ENCODE data around the gene ANP32E. TPM values are rescaled to one million over a fixed set of nuclear protein-coding genes. Genes with fewer than 3 reads are reported as not detected.
A peak's percentile ranks its signal among the peaks of the same experiment; 100 is the strongest.

ANP32E gene
- total and polyA plus RNA-seq, 9 of the 15 experiments (the other 6 are each of a cell fraction or from before 2014, with no cell fraction given): 60.4 to 197 (median 104) TPM

DNA sequence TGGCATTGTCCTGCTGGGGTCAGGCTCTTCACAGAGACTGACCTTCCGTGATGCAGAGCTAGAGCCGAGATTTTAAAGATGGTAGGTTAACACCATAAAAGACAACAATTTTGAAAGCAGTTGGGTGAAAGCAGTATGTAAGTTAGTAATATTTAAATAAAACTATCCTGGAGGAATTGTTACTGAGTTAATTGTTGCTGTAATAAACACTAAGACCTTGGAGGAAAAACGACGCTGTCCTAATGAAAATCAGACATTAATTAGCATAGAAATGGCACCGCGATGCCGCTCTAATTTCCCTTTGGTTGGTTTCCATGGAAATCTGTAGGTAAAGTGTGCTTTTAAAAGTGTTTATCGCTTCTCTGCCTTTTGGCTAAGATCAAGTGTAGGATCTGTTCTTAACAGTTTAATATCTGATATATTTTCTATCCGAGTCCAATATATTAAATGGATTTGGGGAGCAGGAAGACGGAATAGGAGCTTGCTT is 745 bp upstream of the ANP32E start (continued):
- TF ChIP-seq, protein P1, sequence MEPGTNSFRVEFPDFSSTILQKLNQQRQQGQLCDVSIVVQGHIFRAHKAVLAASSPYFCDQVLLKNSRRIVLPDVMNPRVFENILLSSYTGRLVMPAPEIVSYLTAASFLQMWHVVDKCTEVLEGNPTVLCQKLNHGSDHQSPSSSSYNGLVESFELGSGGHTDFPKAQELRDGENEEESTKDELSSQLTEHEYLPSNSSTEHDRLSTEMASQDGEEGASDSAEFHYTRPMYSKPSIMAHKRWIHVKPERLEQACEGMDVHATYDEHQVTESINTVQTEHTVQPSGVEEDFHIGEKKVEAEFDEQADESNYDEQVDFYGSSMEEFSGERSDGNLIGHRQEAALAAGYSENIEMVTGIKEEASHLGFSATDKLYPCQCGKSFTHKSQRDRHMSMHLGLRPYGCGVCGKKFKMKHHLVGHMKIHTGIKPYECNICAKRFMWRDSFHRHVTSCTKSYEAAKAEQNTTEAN (CRISPR knock-in tag; IDR thresholded peaks at IDR 0.05): no peak
- TF ChIP-seq TSC22D4 (tag; IDR thresholded peaks at IDR 0.05) (no peak), ZFP30 (CRISPR knock-in tag; IDR thresholded peaks at IDR 0.05; ENCODE audit: borderline replicate concordance) (no peak), SMARCA5 (IDR thresholded peaks at IDR 0.05) (no peak), BCL6 (CRISPR knock-in tag; IDR thresholded peaks at IDR 0.05) (no peak), ESRRA (IDR thresholded peaks at IDR 0.05; ENCODE audit: borderline replicate concordance, low read depth) (0 out of 2 replicates have a peak, but pooled peaks have one; percentile 8), CBFA2T2 (conservative IDR thresholded peaks at IDR 0.05) (no peak), ELF4 (CRISPR knock-in tag; IDR thresholded peaks at IDR 0.05) (no peak), CXXC5 (CRISPR knock-in tag; IDR thresholded peaks at IDR 0.05) (no peak), HDAC8 (tag; IDR thresholded peaks at IDR 0.05) (no peak), TAF15 (IDR thresholded peaks at IDR 0.05; ENCODE audit: low read depth, low read length) (no peak), ARNT (IDR thresholded peaks at IDR 0.05) (peak in 1 of 2 experiments; percentile 18; a peak in 1 of 4 replicates), NR4A1 (CRISPR knock-in tag; IDR thresholded peaks at IDR 0.05) (no peak), NR4A1 (tag; IDR thresholded peaks at IDR 0.05) (peak; percentile 17; the same call in 1 of the 2 replicates), KDM1A (IDR thresholded peaks at IDR 0.05) (peak; percentile 75 to 79; a peak in 3 of 4 replicates), HDGF (IDR thresholded peaks at IDR 0.05) (0 out of 2 replicates have a peak, but pooled peaks have one; percentile 23), SMAD4 (CRISPR knock-in tag; conservative IDR thresholded peaks at IDR 0.05) (peak; percentile 5; the same call in 1 of the 2 replicates), FOXA1 (IDR thresholded peaks at IDR 0.05; ENCODE audit: borderline replicate concordance) (no peak)
- TF ChIP-seq, protein P2, sequence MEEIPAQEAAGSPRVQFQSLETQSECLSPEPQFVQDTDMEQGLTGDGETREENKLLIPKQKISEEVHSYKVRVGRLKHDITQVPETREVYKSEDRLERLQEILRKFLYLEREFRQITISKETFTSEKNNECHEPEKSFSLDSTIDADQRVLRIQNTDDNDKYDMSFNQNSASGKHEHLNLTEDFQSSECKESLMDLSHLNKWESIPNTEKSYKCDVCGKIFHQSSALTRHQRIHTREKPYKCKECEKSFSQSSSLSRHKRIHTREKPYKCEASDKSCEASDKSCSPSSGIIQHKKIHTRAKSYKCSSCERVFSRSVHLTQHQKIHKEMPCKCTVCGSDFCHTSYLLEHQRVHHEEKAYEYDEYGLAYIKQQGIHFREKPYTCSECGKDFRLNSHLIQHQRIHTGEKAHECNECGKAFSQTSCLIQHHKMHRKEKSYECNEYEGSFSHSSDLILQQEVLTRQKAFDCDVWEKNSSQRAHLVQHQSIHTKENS (CRISPR knock-in tag; IDR thresholded peaks at IDR 0.05): no peak
- TF ChIP-seq, protein P3, sequence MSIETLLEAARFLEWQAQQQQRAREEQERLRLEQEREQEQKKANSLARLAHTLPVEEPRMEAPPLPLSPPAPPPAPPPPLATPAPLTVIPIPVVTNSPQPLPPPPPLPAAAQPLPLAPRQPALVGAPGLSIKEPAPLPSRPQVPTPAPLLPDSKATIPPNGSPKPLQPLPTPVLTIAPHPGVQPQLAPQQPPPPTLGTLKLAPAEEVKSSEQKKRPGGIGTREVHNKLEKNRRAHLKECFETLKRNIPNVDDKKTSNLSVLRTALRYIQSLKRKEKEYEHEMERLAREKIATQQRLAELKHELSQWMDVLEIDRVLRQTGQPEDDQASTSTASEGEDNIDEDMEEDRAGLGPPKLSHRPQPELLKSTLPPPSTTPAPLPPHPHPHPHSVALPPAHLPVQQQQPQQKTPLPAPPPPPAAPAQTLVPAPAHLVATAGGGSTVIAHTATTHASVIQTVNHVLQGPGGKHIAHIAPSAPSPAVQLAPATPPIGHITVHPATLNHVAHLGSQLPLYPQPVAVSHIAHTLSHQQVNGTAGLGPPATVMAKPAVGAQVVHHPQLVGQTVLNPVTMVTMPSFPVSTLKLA (conservative IDR thresholded peaks at IDR 0.05): 0 out of 4 replicates have a peak, but pooled peaks have one; percentile 2 to 11
- TF ChIP-seq, protein P4, sequence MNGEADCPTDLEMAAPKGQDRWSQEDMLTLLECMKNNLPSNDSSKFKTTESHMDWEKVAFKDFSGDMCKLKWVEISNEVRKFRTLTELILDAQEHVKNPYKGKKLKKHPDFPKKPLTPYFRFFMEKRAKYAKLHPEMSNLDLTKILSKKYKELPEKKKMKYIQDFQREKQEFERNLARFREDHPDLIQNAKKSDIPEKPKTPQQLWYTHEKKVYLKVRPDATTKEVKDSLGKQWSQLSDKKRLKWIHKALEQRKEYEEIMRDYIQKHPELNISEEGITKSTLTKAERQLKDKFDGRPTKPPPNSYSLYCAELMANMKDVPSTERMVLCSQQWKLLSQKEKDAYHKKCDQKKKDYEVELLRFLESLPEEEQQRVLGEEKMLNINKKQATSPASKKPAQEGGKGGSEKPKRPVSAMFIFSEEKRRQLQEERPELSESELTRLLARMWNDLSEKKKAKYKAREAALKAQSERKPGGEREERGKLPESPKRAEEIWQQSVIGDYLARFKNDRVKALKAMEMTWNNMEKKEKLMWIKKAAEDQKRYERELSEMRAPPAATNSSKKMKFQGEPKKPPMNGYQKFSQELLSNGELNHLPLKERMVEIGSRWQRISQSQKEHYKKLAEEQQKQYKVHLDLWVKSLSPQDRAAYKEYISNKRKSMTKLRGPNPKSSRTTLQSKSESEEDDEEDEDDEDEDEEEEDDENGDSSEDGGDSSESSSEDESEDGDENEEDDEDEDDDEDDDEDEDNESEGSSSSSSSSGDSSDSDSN (IDR thresholded peaks at IDR 0.05; ENCODE audit: borderline replicate concordance in 1 of 2, low read depth in 2 of 2, low read length in 2 of 2): 0 out of 4 replicates have a peak, but pooled peaks of 1 of the 2 experiments have one; percentile 46

Measured in K562 (cell line).